Measurements from ENCODE around the gene CAST.
"Not testable (repeated sequence)": the region's sequence is repeated elsewhere in the genome, so short reads cannot be mapped to it uniquely, and the experiment has no call there.

The CAST gene

DNA sequence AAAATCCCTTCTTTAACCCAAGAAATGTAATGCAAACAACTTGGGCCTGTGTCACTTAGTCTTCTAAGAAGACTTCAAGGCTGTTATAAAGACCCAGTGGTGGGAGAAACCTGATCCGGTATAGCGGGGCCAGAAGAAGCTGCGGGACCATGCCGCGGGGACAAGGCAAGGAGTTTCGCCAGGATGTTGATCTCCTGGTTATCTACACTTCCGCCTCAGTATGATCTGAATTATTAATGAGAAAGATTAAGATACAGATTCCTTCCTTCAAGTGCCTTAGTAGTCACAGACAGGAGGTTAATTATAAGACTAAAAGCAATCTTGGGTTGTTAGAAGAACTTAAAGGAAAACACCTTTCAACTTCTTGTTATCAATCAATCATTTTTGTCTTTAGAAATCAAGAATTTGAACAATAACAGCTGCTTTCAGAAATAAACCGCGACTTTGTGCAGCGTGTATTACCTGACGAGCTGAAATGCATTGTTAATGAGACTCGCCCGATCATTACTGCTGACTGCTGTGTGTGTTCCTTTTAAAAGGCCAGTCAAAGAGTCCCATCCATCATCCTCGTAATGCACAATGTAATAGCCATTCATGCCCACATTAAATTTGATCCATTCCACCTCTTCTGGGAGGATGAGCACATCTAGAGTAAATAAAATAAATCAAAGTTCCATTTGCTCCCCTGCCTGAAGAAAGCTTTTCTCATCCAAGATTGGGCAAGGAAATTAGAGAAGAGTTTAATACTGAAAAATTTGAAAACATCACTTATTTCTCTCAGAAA lies 123.3 kb downstream of the CAST start:
- no peak for DNase-seq

DNA sequence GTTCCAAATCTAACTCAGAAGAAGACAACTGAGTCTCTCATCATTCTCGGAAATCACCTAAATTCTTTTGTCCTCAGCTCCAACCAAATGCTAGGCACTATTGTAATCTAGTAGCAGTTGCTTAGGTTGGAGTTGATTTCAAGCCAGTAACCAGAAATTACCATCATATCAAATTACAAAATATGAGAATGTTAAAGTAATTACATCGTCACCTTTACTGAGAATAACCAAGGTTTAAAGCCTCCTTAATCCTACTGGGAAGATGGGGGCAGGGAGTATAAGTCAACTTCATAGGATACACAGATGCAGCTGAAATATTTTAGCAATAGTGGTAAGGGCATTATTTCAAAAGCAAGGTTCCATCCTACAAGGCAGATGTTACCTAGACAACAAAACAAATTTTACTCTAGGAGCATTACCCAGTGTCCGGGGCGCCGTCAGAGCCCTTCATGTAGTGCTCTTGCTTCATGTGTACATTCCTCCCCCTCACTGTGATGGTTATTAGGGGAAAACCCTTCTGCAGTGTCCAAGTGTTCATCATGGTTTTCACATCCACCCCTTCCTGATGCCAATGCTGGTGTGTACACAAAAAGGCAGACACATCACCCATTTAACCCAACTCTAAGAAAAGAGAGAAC lies 126.1 kb downstream of the CAST start:
- DNase-seq, result no peak

DNA sequence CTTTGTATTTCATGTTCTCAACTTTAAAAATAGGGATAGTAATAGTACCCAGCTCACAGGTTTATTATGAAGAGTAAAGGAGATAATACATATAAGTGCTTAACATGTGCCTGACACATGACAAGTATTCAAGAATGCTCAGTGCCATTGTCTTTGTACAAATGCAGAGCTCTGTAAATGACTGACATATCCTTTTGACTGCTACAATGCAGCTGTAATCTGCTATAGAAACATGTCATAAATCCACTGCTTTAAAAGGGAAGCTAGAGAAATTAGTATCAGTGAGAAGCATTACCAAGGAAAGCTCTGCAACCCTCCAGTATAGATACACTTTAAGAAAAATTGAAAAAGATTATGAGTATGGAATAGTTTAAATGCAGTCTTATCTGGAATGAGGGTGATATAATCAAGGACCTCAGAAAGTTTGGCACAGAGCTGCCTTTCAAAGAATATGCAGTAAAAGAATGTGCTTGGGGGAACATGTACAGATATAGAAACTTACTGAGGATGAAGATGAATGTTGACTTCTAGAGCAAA lies 127.7 kb downstream of the CAST start:
- DNase-seq, result no peak

DNA sequence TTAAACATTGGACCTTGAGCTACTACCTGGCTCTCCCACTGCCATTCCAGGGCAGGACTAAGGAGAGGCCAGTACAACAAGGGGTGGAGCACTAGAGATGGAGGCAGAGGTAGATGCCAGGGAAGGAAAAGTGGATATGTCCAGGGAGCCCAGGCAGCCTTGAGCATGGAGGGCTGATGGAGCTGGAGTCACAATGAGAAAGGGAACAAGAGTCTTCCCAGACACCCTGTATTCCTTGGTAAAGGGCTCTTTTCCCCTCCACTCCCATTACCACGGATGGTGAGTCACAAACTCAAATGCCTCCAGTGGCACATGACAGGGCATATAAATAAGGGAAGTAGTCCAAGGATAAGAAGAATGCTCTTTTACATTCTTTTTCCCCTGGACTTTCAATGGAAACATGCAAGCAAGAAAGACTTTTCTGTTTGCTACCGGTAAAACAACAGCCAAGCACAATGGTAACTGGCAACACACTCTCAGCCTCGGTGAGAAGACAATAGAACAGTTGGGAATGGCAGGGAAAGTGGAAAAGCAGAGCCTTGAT lies 128.9 kb downstream of the CAST start:
- DNase-seq, result peak; percentile 57

DNA sequence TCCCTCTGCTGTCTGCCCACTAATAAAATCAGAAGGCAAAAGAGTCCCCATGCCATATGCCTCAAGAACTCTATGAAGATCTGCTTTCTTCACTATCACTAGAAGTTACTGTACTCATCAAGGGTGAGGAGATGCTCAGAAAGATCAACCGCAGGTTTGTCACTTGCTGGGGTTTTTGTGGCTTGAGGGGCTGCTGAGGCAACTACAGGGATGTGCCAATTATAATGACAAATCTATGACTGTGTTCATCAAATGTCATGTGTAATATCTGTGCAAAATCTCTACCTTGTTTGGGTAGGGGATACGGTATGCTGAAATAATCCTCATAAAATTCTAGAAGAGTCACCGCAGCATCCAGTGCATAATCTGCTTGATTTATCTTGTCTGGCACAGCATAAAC lies 132.6 kb downstream of the CAST start:
- no peak for DNase-seq

DNA sequence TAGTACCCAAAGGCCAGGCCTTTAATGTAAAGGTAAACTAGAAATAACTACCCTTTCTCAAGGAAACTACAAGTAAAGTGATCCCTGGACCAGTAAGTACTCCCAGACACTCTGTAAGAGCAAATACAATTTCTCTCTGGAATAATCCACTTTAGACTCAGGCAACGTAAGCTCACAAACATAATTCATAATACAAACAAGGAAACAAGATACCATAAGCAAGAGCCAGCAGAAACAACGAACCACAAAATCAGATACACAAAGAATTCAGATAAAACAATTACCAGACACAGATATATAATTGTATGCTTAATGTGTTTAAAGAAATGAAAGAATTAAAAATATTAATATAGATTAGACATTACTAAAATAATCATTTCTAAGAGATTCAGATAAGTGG lies 133.4 kb downstream of the CAST start:
- DNase-seq, result no peak

DNA sequence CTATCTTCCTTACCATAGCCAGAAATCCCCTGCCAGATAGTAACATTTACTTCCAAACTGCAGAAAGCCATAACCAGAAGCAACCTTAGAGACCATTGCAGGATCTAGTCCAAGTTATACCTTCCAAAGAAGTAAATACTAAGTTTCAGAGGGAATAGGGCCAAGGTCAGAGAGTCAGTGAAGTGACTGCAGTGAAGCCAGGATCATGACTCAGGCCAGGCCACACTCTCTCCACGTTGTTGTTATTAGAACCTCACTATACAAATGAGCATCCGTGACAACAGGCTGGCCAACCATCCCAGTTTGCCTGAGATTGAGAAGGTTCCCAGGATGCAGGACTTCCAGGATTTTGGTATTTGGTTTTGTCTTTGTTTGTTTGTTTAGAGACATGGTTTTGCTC lies 134.3 kb downstream of the CAST start:
- DNase-seq, result no peak

DNA sequence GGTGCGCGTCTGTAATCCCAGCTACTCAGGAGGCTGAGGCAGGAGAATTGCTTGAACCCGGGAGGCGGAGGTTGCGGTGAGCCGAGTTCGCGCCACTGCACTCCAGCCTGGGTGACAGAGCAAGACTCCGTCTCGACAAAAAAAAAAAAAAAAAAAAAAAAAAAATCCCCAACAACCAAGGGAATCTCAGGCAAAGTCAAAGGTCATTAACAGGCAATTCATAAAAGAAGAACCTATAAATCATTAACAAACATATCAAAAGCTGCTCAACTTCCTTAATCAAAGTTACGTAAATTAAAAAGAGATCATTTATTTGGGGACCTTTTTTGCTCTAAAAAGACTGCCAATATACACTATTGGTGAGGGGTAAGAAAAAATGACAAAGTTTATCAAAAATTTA lies 139.5 kb downstream of the CAST start:
- DNase-seq, result not testable (repeated sequence)

DNA sequence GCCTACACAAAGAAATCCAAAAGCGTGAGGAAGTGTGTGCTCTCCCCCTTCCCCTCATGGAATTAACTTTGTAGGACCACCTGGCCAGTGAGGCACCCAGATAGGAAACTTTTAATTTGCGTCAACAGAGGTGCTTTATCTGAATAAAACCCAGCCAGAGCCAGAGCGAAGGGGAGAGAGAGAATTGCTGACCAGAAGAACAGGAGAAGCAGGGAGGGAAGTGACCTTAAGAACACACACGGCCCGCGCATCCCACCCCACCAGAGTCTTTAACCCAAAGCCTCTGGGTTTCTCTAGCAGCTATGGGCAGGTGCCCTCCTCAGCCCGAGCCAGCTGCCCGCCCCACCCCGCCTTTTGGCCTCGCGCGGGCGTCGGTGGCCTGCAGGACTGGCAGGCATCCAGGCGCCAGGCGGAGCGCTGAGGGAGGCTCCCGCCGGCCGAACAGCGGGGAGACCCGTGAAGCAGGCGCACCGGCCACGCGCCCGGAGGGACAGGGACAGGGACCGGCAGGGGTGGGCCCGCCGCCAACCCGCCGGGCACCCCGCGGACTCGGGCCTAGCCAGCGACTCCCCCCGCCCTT lies 145.0 kb downstream of the CAST start:
- DNase-seq, result peak; percentile 36

DNA sequence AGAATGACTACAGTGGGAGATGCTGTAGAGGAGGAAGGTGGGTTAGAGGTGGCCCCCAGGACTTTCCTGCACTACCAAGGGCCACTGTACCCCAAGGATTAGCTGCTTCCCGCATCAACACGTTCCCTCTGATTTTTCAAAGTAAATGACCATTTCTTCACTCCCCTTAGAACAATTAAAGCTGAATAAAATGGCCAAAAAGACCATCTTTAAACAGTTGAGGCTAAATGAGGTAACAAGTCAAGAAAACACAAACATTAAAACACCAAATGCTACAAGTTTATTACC lies 146.3 kb downstream of the CAST start:
- no peak for DNase-seq

DNA sequence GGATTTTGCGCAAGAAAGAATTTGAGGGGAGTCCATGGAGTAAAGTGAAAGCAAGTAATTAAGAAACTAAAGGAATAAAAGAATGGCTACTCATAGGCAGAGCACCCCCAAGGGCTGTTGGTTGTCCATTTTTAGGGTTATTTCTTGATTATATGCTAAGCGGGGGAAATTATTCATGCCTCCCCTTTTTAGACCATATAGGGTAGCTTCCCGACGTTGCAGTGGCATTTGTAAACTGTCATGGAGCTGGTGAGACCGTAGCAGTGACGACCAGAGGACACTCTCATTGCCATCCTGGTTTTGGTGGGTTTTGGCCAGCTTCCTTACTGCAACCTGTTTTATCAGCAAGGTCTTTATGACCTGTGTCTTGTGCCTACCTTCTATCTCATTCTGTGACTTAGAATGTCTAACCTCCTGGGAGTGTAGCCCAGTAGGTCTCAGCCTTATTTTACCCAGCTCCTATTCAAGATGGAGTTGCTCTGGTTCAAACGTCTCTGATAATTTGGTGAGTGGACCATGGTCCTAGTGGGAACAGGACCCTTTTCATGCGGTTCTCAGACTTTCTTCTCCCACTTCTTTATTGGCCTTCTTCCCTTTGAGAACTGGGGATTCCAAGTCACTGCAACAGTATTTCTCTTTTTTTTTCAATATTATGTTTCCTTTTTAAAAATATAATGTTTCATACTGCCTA lies 146.8 kb downstream of the CAST start:
- DNase-seq, result no peak

DNA sequence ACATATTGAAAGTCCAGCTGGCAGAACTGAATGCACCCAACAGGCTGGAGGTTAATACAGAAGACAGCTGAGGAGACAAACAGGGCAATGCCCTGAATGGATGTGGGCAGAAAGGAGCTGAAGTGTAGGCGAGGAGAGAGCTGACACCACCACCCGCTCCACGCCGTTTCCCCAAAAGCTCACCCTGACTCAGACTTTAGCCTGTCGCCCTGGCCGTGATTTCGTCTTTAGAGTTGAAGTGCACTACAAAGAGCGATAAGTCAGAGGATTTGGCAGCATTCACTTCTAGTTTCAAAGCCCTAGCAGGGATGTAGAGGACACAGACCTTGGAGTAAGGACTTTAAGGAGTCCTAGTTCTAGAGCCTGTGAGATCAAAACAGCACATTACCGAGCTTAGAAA lies 147.7 kb downstream of the CAST start:
- DNase-seq, result no peak

DNA sequence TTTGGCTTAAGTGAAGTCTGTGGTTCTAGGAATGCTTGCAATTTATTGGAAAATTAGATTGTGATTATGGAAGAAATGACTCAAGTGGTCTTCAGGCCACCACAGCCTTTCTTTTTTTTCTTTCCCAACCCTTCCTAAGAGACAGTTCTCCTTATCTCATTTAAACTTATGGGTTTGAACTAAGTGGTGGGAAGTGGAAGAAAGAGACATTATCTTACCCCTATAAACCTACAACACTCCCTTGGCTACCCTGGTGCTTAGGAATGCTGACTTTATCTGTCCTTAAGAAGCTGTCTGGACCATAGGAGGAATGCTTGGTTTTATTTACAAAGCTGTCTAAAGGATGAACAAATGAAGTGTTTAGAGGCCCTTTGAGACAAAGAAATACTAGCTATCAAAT lies 150.7 kb downstream of the CAST start:
- DNase-seq, result no peak

DNA sequence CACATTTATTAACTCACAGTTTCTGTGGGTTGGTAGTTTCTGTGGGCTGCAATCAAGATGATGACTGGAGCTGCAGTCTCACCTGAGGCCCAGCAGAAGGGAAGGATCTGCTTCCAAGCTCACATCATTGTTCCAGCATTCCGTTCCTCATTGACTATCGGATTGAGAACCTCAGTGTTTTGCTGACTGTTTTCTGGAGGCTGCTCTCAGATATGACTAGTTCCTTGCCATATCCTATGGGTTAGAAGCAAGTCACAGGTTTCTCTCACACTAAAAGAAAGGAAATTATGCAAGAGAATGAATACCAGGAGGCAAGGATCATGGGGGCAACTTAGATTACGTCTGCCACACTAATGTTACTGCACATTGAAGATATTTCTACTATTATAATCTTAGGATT lies 151.9 kb downstream of the CAST start:
- DNase-seq, result no peak

DNA sequence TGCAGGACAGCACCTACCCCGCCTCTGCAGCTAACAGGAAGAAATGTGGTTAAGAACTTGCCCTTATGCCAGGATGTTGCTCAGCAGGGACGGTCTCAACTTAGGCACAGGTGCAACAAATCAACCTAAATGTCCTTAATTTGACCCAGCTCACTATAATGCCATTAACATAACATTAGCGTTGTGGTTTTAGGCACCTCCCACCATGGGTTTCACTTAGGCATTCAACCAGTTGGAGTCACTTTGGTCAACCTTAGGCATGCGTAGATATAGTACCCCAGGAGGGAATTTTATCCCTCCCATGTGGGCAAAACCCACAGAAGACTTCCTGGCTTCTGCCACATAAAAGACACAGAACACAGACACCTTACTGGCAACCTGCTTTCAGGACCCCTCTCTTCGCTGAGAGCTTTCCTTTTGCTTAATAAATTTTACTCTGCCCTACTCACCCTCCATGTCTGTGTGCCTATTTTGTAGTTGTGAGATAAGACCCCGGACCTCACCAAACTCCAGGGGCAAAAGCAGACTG lies 154.3 kb downstream of the CAST start:
- peak; percentile 7 for DNase-seq

DNA sequence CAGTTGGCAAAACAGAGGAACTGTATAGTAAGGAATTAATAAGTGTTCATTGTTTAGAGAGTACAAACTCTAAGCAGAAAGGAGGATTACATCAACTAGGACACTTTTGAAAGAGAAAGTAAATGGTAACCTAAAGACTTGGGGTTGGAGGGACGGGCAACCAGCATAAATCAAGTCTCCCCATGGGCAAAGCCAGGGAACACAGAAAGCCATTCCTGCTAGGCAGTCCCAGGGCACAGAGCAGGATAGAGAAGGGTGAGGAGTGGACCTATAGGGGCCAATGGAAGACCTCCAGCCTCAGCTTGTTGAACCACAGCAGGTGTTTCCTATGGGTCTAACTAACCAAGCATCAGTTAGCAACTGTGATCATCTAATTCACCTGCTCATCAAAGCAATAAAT lies 154.8 kb downstream of the CAST start:
- DNase-seq, result no peak

DNA sequence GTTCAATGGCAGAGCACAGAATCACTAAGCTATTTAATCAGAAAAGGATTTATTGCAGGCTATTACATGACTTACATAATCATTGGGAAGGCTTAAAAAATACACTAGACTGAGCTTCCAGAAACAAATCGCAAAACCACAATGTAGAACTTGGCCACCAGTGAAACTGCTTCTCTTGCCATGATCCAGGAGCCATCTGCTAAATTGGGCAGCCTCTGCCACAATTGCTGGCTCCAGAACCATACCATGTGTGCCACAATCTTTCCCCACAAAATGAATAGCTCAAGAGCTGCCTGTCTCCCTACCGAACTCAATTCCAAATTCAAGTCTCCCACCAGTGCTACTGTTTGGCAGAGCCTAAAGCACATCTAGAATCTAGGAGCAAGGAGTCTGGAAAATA lies 155.3 kb downstream of the CAST start:
- peak; percentile 84 for DNase-seq

DNA sequence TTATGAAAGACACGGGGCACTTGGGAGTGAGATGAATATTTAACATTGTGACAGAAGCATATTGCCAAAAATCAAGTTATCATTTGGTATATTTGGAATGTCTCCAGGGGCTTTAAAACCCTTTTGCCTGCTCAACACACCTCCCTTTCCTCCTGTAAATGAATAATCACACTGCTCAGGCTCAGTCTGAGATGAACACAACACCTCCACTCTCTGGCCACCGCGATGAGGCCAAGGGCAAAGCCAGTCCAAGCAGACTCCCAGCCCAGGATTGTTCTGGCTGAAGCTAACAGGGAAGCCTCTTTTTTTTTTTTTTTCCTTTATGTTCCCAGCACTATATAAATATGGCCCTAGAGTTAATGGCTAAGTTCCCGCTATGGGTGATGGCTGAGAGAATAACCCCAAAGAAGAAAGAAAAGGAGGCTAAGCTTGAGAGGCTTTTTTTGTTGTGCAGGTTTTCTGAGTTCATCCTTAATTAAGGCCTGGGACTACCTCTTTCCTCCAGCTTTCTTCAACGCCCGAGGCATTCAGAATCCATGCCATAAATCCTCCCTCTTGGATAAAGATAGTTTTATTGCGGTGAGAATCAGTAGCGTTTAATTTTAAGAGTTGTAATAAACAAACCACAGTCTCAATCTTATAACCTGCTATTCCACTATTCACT lies 156.1 kb downstream of the CAST start:
- no peak for DNase-seq

DNA sequence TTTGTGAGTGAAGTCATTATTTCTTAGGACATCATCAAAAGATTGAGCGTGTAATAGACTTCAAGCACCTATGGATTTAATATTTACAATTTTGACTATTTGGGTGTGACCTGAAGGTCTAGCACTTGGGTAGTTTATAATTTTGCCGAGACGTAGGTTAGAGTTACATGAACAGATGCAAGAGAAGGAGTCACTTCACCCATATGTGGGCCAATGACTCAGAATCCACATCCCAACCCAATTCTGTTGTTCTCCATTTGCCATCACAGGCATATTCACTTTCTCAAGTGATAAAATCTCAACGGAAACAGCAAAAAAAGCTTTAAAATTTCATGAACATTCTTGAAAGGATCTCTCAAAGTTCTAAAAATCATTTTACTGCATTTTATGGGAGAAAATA lies 157.6 kb downstream of the CAST start:
- DNase-seq, result no peak

DNA sequence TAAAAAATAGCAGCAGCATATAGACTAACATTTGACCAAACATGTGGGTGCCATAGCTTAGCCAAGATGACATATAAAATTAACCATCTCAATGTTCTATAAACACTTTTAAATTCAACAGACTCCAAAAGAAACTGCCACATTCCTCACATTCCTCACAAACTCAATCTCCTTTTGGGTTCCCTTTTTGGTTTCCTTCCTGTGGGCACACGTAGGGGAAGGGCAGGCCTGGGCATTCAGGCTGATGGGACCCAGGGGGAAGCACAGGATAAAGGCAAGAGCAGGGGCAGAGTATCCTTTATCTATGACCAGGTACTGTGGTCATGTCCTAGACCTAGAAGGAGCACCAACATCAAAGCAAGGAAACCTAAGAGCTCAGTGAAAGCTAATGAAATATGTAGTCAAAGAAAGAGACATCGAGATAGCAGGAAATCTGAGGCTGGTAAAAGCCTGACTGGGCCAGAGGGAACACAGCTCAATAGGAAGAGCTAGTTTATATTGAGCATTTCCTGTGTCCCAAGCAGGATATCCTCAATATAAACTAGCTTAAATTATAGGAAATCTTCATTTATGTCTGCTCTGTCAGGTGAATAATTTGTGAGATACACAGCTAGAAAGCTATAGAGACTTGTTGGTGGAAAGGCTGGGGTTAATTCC lies 159.2 kb downstream of the CAST start:
- DNase-seq, result no peak

DNA sequence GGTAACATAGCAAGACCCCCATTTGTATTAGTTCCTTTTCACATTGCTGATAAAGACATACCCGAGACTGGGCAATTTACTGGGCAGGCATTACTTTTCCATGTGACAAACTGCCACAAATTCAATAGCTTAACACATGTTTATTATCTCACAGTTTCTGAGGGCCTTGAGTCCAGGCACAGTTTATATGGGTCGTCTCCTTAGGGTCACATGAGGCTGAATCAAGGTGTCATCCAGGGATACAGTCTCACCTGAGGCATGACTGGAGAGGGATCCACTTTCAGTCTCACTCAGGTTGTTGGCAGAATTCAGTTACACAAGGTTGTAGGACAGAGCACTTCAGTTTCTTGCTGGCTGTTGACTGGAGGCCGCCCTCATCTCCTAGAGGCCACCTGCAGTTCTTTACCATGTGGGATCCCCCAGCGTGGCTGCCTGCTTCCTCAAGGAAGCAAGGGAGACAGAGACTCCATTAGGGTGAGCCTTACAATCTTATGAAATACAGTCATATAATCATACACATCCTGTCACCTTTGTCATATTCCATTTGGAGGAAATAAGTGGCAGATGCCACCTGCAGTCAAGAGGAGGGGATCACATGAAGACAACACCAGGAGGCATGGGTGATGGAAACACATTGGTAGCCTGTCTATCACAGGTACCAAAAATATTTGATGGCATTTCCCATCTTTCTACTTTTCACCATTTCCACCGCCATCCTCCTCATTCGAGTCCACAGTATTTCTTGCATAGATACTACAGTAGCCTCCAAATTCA lies 160.7 kb downstream of the CAST start:
- no peak for DNase-seq
